ENCODE data around the gene AMBN.

AMBN gene

GRCh38 chr4:70591955-70592582 is at the start of gene AMBN:
Gene AMBN, plus strand, starts transcription at chr4:70592256. Its CDS starts 103 bp downstream, at chr4:70592359.
- Mint-ChIP-seq H3K4me3 (no peak within 1 kb of the TSS), H3K4me1 (no peaks in the 10 kb centered on the region), H3K27ac (no peak within 1 kb of the TSS), H3K9me3 (no peaks in the 10 kb centered on the region), H3K27me3 (no peaks in the 10 kb centered on the region)
- DNase-seq (no peak), ATAC-seq (no peak)

GRCh38 chr4:70544279-70544868 is 47.7 kb upstream of the AMBN start:
- H3K9me3 Mint-ChIP-seq = no peaks in the 10 kb centered on the region
- ATAC-seq = no peak
- peaks cover 16% of the 10 kb centered on the region for H3K27me3 Mint-ChIP-seq
- DNase-seq = no peak
- H3K4me1 Mint-ChIP-seq = no peaks in the 10 kb centered on the region
- no peak overlapping the region for H3K4me3 Mint-ChIP-seq
- H3K27ac Mint-ChIP-seq = no peak overlapping the region

- Mint-ChIP-seq H3K27me3 (no peaks in the 10 kb centered on the region), H3K4me1 (peaks cover 11% of the 10 kb centered on the region), H3K27ac (no peak overlapping the region), H3K4me3 (no peak overlapping the region), H3K9me3 (peaks cover 0 to 4% of the 10 kb centered on the region in 2 donors)
- ATAC-seq (no peak), DNase-seq (no peak)
Observed at GRCh38 chr4:70556856-70557255, 35.2 kb upstream of the AMBN start.

- Mint-ChIP-seq H3K4me1 (peaks cover 11% of the 10 kb centered on the region), H3K27ac (no peak overlapping the region), H3K4me3 (no peak overlapping the region), H3K27me3 (no peaks in the 10 kb centered on the region), H3K9me3 (peaks cover 0 to under 1% of the 10 kb centered on the region in 2 donors)
- DNase-seq = peak; percentile 27 to 33
- no peak for ATAC-seq
Observed at GRCh38 chr4:70559211-70559830, 32.7 kb upstream of the AMBN start.

- no peak for ATAC-seq
- Mint-ChIP-seq H3K27ac (no peak overlapping the region), H3K4me1 (peaks cover 11% of the 10 kb centered on the region)
Observed at GRCh38 chr4:70559924-70560323, 32.1 kb upstream of the AMBN start.

GRCh38 chr4:70564033-70564432 is 28.0 kb upstream of the AMBN start:
- no peak overlapping the region for H3K27ac Mint-ChIP-seq
- peaks cover 4% of the 10 kb centered on the region for H3K4me1 Mint-ChIP-seq
- H3K27me3 Mint-ChIP-seq = no peaks in the 10 kb centered on the region
- no peak for DNase-seq
- no peak for ATAC-seq
- no peak overlapping the region for H3K4me3 Mint-ChIP-seq
- H3K9me3 Mint-ChIP-seq = peaks cover 0 to 4% of the 10 kb centered on the region in 2 donors

More at GRCh38 chr4:70559924-70560323, 32.1 kb upstream of the AMBN start:
- no peak for DNase-seq
- Mint-ChIP-seq H3K9me3 (no peaks in the 10 kb centered on the region), H3K27me3 (no peaks in the 10 kb centered on the region), H3K4me3 (no peak overlapping the region)

GRCh38 chr4:70570796-70571195 is 21.3 kb upstream of the AMBN start:
- Mint-ChIP-seq H3K4me1 (no peaks in the 10 kb centered on the region), H3K4me3 (no peak overlapping the region), H3K27me3 (peaks cover 18% of the 10 kb centered on the region), H3K9me3 (peaks cover 4 to 10% of the 10 kb centered on the region in 2 donors), H3K27ac (no peak overlapping the region)
- no peak for ATAC-seq
- no peak for DNase-seq

- peaks cover 18% of the 10 kb centered on the region for H3K27me3 Mint-ChIP-seq
- no peak overlapping the region for H3K27ac Mint-ChIP-seq
- no peak for ATAC-seq
- DNase-seq = no peak
- peaks cover 4 to 10% of the 10 kb centered on the region in 2 donors for H3K9me3 Mint-ChIP-seq
- H3K4me1 Mint-ChIP-seq = no peaks in the 10 kb centered on the region
- H3K4me3 Mint-ChIP-seq = no peak overlapping the region
Observed at GRCh38 chr4:70571772-70572171, 20.3 kb upstream of the AMBN start.

- Mint-ChIP-seq H3K9me3 (peaks cover 0 to 5% of the 10 kb centered on the region in 2 donors), H3K4me3 (no peak overlapping the region), H3K27me3 (peaks cover 4% of the 10 kb centered on the region), H3K4me1 (no peaks in the 10 kb centered on the region), H3K27ac (no peak overlapping the region)
- ATAC-seq = no peak
- no peak for DNase-seq
Observed at GRCh38 chr4:70575964-70576363, 16.1 kb upstream of the AMBN start.

- H3K4me3 Mint-ChIP-seq = no peak overlapping the region
- no peak for DNase-seq
- ATAC-seq = no peak
- H3K4me1 Mint-ChIP-seq = no peaks in the 10 kb centered on the region
- H3K9me3 Mint-ChIP-seq = peaks cover 0 to 5% of the 10 kb centered on the region in 2 donors
- H3K27ac Mint-ChIP-seq = no peak overlapping the region
- no peaks in the 10 kb centered on the region for H3K27me3 Mint-ChIP-seq
Observed at GRCh38 chr4:70577220-70577927, 14.7 kb upstream of the AMBN start.

- ATAC-seq (no peak), DNase-seq (no peak)
- Mint-ChIP-seq H3K9me3 (peaks cover 0 to 5% of the 10 kb centered on the region in 2 donors), H3K4me3 (no peak overlapping the region), H3K4me1 (no peaks in the 10 kb centered on the region), H3K27ac (no peak overlapping the region), H3K27me3 (no peaks in the 10 kb centered on the region)
Observed at GRCh38 chr4:70581980-70582379, 10.1 kb upstream of the AMBN start.

- Mint-ChIP-seq H3K27ac (no peak overlapping the region), H3K4me3 (no peak overlapping the region), H3K27me3 (no peaks in the 10 kb centered on the region), H3K9me3 (no peaks in the 10 kb centered on the region), H3K4me1 (no peaks in the 10 kb centered on the region)
- DNase-seq (no peak), ATAC-seq (no peak)
Observed at GRCh38 chr4:70583952-70584834, 7.9 kb upstream of the AMBN start.

GRCh38 chr4:70586841-70587240 is 5.2 kb upstream of the AMBN start:
- no peak overlapping the region for H3K4me3 Mint-ChIP-seq
- no peaks in the 10 kb centered on the region for H3K4me1 Mint-ChIP-seq
- no peaks in the 10 kb centered on the region for H3K27me3 Mint-ChIP-seq
- no peak for ATAC-seq
- no peak overlapping the region for H3K27ac Mint-ChIP-seq
- H3K9me3 Mint-ChIP-seq = no peaks in the 10 kb centered on the region
- DNase-seq = no peak

GRCh38 chr4:70589785-70590184 is 2.3 kb upstream of the AMBN start:
- Mint-ChIP-seq H3K27me3 (no peaks in the 10 kb centered on the region), H3K9me3 (no peaks in the 10 kb centered on the region), H3K4me3 (no peak overlapping the region), H3K4me1 (no peaks in the 10 kb centered on the region), H3K27ac (no peak overlapping the region)
- ATAC-seq (no peak), DNase-seq (no peak)

GRCh38 chr4:70594196-70594595 is 2.1 kb downstream of the AMBN start:
- Mint-ChIP-seq H3K27me3 (no peaks in the 10 kb centered on the region), H3K27ac (no peak overlapping the region), H3K4me1 (no peaks in the 10 kb centered on the region), H3K9me3 (no peaks in the 10 kb centered on the region), H3K4me3 (no peak overlapping the region)
- ATAC-seq = no peak
- DNase-seq = no peak
